Measurements from ENCODE around the gene EEF1G. TPM values are rescaled to one million over a fixed set of nuclear protein-coding genes. Genes with fewer than 3 reads are reported as not detected.
A peak's percentile ranks its signal among the peaks of the same experiment; 100 is the strongest.

EEF1G gene
- total RNA-seq, 1 experiment from 2014 or later: 2,004 TPM

GRCh38 chr11:62569611-62570010 is 4.1 kb downstream of the EEF1G start:
- CTCF ChIA-PET: interaction anchor here (0.6 to 0.9 kb wide), 2 partner anchors 16 to 31 kb away, joined by 3 to 4 read pairs; no protein-coding TSS in a partner anchor
- DNase-seq: no peak
- Mint-ChIP-seq H3K4me3 (ENCODE audit: unreplicated experiment) (no peak overlapping the region), H3K27ac (ENCODE audit: unreplicated experiment) (no peak overlapping the region), H3K36me3 (ENCODE audit: insufficient read depth, unreplicated experiment) (peaks cover 100% of the 10 kb centered on the region), H3K27me3 (ENCODE audit: insufficient read depth, unreplicated experiment) (no peaks in the 10 kb centered on the region), H3K4me1 (ENCODE audit: low read depth, unreplicated experiment) (peaks cover 48% of the 10 kb centered on the region), H3K9me3 (ENCODE audit: unreplicated experiment) (no peaks in the 10 kb centered on the region)
- TF ChIP-seq CTCF (IDR thresholded peaks at IDR 0.05; ENCODE audit: insufficient read depth in 1 of 2, low read depth in 1 of 2, low read length in 1 of 2, severe bottlenecking in 1 of 2, unreplicated experiment in 1 of 2): no peak
- intact Hi-C loops (cut with micrococcal nuclease; ENCODE audit: unreplicated experiment): no loop called here
- BruUV-seq (replicated peaks): no TSS peak
- Histone ChIP-seq H3K36me3 (ENCODE audit: control insufficient read depth, insufficient read depth, low read length) (peaks cover 9% of the 10 kb centered on the region), H3K27me3 (replicated peaks; ENCODE audit: control insufficient read depth, insufficient read depth, low read length) (no peaks in the 10 kb centered on the region), H3K4me1 (peaks cover 42% of the 10 kb centered on the region), H3K9me3 (no peaks in the 10 kb centered on the region), H3K4me3 (ENCODE audit: low read depth, low read length) (no peak overlapping the region)
- POLR2A ChIA-PET: interaction anchor here (0.6 kb wide), 1 partner anchor 9 kb away, joined by 3 read pairs; no protein-coding TSS in a partner anchor

- POLR2A ChIA-PET: interaction anchor here (0.6 to 0.9 kb wide), 2 partner anchors 25 to 59 kb away, joined by 3 read pairs; partner anchors contain the start of gene TUT1
- Histone ChIP-seq H3K4me1 (peaks cover 54% of the 10 kb centered on the region), H3K36me3 (ENCODE audit: control insufficient read depth, insufficient read depth, low read length) (peaks cover 9% of the 10 kb centered on the region), H3K27me3 (replicated peaks; ENCODE audit: control insufficient read depth, insufficient read depth, low read length) (no peaks in the 10 kb centered on the region), H3K9me3 (no peaks in the 10 kb centered on the region), H3K4me3 (ENCODE audit: low read depth, low read length) (no peak overlapping the region)
- Mint-ChIP-seq H3K4me1 (ENCODE audit: low read depth, unreplicated experiment) (peaks cover 42% of the 10 kb centered on the region), H3K4me3 (ENCODE audit: unreplicated experiment) (no peak overlapping the region), H3K9me3 (ENCODE audit: unreplicated experiment) (no peaks in the 10 kb centered on the region), H3K27ac (ENCODE audit: unreplicated experiment) (peak overlapping the region; percentile 51), H3K36me3 (ENCODE audit: insufficient read depth, unreplicated experiment) (peaks cover 100% of the 10 kb centered on the region), H3K27me3 (ENCODE audit: insufficient read depth, unreplicated experiment) (no peaks in the 10 kb centered on the region)
- CTCF ChIA-PET: interaction anchor here (0.7 kb wide), 1 partner anchor 220 kb away, joined by 3 read pairs; no protein-coding TSS in a partner anchor
- intact Hi-C loops (cut with micrococcal nuclease; ENCODE audit: unreplicated experiment): no loop called here
- no peak for DNase-seq
- no peak for TF ChIP-seq CTCF (IDR thresholded peaks at IDR 0.05; ENCODE audit: insufficient read depth in 1 of 2, low read depth in 1 of 2, low read length in 1 of 2, severe bottlenecking in 1 of 2, unreplicated experiment in 1 of 2)
- BruUV-seq (replicated peaks): no TSS peak
These were observed 6.6 kb downstream of the EEF1G start for GRCh38 chr11:62567018-62567633.

- BruUV-seq (replicated peaks): no TSS peak
- peaks cover 100% of the 10 kb centered on the region for H3K36me3 Mint-ChIP-seq (ENCODE audit: insufficient read depth, unreplicated experiment)
These were observed 7.4 kb downstream of the EEF1G start for GRCh38 chr11:62566247-62566646.

More at GRCh38 chr11:62566247-62566646, 7.4 kb downstream of the EEF1G start:
- Histone ChIP-seq H3K4me1 (peaks cover 51% of the 10 kb centered on the region), H3K4me3 (ENCODE audit: low read depth, low read length) (no peak overlapping the region), H3K9me3 (no peaks in the 10 kb centered on the region), H3K27me3 (replicated peaks; ENCODE audit: control insufficient read depth, insufficient read depth, low read length) (no peaks in the 10 kb centered on the region), H3K36me3 (ENCODE audit: control insufficient read depth, insufficient read depth, low read length) (peaks cover 6% of the 10 kb centered on the region)
- Mint-ChIP-seq H3K4me3 (ENCODE audit: unreplicated experiment) (no peak overlapping the region), H3K27me3 (ENCODE audit: insufficient read depth, unreplicated experiment) (no peaks in the 10 kb centered on the region), H3K4me1 (ENCODE audit: low read depth, unreplicated experiment) (peaks cover 42% of the 10 kb centered on the region), H3K27ac (ENCODE audit: unreplicated experiment) (peak overlapping the region; percentile 6), H3K9me3 (ENCODE audit: unreplicated experiment) (no peaks in the 10 kb centered on the region)
- intact Hi-C loops (cut with micrococcal nuclease; ENCODE audit: unreplicated experiment): no loop called here
- DNase-seq: no peak
- POLR2A ChIA-PET: interaction anchor here (0.9 to 1.5 kb wide), 2 partner anchors 8 to 26 kb away, joined by 3 to 15 read pairs; partner anchors contain the start of genes EEF1G and TUT1
- CTCF ChIA-PET: interaction anchor here (0.5 to 1.6 kb wide), 4 partner anchors 8 to 142 kb away, joined by 3 to 4 read pairs (median 4); partner anchors contain the start of gene EEF1G
- TF ChIP-seq CTCF (IDR thresholded peaks at IDR 0.05; ENCODE audit: insufficient read depth in 1 of 2, low read depth in 1 of 2, low read length in 1 of 2, severe bottlenecking in 1 of 2, unreplicated experiment in 1 of 2): no peak

All from Caco-2 (cell line).